UCSD-AML1 (cell line): ENCODE data around the gene ZNF638.
"Not testable (repeated sequence)": the region's sequence is repeated elsewhere in the genome, so short reads cannot be mapped to it uniquely, and the experiment has no call there.

Experiments
- DNase-seq: peaks from one replicate; lab custom pipeline; 2025; ENCODE audit not compliant: unreplicated experiment; lab: John Stamatoyannopoulos, UW

Gene ZNF638, protein sequence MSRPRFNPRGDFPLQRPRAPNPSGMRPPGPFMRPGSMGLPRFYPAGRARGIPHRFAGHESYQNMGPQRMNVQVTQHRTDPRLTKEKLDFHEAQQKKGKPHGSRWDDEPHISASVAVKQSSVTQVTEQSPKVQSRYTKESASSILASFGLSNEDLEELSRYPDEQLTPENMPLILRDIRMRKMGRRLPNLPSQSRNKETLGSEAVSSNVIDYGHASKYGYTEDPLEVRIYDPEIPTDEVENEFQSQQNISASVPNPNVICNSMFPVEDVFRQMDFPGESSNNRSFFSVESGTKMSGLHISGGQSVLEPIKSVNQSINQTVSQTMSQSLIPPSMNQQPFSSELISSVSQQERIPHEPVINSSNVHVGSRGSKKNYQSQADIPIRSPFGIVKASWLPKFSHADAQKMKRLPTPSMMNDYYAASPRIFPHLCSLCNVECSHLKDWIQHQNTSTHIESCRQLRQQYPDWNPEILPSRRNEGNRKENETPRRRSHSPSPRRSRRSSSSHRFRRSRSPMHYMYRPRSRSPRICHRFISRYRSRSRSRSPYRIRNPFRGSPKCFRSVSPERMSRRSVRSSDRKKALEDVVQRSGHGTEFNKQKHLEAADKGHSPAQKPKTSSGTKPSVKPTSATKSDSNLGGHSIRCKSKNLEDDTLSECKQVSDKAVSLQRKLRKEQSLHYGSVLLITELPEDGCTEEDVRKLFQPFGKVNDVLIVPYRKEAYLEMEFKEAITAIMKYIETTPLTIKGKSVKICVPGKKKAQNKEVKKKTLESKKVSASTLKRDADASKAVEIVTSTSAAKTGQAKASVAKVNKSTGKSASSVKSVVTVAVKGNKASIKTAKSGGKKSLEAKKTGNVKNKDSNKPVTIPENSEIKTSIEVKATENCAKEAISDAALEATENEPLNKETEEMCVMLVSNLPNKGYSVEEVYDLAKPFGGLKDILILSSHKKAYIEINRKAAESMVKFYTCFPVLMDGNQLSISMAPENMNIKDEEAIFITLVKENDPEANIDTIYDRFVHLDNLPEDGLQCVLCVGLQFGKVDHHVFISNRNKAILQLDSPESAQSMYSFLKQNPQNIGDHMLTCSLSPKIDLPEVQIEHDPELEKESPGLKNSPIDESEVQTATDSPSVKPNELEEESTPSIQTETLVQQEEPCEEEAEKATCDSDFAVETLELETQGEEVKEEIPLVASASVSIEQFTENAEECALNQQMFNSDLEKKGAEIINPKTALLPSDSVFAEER (N-terminal part only)

DNA sequence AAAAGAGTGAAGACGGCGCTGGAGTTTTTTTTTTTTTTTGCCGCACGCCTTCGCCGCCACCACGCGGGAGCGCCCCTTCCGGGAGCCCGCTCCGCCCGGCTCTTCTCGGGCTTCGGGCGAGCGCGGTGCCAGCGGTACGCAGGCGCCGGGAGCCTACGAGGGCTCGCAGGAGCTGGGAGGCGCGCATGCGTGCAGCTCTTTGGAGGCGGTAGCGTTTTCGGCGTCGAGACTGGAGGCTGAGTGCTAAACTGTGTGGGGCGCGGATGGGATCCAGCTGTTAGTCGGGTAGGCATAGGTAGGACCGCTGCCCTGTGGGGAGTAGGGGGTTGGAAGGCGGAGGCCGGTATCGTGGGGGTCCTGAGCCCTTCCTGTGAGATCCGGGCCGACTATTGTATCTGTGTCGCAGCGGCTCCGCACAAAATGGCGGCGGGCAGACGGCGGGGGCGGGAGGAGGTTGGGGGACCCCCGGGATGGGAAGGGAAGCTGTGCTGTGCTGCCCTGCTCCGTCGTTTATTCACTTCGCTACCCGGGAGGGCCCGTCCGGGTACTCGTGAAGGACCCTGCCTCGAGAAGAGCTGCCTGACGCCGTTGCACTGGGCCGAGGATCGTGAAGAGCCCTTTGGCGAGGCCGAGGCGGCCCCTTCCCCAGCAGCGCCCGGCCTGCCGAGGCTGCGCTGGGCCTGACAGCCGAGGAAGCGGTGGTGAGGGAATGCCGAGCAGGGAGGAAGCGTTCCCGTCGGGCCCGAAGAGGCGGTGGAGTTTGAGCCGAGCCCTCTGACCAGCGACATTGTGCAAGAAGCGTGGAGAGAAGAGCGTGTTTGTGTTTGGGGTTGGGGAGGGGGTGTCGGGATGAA is at the start of gene ZNF638:
Gene ZNF638 (plus strand): TSS at position 202 of the 854 bp plus-strand sequence. CDS start 17,173 bp downstream, outside the sequence.
- peak; percentile 95 for DNase-seq

DNA sequence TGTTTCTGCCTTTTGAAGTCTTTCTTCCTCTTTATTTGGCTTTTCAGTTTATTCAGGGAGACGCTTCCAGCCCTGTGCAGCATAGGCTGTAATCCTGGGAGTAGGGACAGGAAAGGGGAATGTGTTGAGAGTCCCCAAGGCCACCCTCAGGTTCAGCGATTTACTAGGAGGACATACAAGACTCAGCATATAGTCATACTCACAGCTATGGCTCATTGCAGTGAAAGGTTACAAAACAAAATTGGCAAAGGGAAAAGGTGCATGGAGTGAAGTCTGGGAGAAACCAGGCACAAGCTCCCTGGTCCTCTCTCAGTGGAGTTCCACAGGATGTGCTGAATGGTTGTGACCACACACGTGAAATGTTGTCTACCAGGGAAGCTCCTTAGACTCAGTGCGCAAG is 49.6 kb upstream of the ZNF638 start:
- no peak for DNase-seq

DNA sequence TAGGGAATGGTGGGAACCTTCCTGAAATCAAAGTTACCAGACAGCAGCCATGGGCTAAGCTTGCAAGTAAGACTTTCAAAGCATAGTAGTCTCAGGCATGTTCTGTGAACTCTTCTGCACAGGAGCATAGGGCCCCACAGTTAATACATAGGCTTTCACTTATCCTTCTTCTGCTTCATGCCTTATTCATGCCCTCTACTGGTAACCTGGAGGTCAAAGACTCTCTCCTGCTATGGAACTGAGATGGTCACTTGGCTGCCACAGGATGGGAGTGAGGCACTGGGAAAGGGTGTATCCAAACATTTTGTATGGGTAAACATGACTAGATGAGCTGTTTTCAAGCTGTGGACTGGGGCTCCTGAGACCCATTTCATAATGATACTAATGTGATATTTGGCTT is 49.1 kb upstream of the ZNF638 start:
- no peak for DNase-seq

DNA sequence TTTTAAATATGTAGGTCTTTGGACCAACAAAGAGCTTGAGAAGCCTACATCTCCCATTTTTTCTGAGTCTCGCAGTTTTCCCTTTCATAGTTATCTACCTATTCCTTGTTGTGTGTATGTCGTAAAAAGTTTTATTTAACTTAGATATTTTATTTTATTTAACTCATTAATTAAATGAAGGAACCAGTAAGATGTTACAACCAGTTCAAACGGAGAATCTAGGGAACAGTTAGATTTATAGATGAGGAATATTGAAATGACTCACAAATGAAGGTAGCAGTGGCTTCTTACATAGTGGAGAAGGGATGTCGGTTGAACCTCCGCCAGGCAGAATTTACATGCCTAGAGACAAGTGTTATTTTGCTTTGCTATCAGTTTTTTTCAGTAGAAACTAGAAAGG is 48.5 kb upstream of the ZNF638 start:
- no peak for DNase-seq

DNA sequence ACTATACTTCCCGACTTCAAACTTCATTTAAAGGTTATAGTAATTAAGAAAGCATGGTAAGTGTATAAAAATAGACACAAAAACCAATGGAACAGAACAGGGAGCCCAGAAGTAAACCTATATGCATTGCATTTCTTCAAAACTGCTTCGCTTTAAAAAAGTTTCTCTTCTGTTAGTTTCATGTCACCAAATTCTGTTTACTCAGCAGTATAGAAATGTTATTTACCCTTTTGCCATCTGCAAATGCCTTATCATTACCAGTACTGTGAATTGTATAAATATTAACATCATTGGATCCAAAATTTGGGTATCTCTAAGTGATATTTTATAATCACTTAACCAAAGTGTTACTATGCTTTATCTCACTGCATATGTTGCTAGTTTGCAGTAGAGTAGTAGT is 45.9 kb upstream of the ZNF638 start:
- no peak for DNase-seq

DNA sequence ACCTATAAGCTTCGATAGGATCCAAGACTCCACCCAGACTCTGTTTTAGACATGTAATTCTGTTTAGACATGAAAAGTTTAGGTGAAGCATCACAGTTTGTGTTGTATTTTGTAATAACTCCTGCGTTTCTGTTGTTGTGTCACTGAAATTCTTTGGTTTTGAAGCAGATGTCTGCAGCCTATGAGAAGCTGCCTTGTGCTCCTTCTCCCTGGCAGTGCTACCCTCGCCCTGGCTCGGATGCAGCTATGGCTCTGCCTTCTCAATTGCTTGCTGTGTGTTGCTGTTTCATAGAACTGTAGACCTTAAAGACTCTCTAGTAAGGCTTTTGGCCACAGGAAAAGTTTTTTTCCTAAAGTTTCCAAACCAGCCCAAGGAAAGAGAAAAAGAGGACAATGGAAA is 40.2 kb upstream of the ZNF638 start:
- DNase-seq: no peak

DNA sequence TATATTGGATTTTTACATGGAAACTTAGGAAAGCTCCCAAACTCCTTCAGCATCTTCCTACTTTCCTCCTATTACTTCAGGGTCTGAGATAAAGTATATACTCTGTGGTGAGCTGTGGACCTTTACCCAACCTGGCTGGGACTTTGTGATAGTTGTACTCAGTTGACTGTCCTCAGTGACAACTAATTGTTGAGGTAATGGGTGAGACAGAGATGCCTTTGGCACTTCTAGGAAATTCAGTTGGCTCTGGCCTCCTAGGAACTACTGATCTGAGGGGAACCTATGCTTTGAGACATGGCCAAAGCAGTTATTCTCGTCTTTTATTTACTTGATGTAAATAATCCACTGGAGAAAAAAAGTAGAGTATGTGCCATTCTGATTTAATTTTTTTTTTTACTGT is 39.4 kb upstream of the ZNF638 start:
- DNase-seq: no peak

DNA sequence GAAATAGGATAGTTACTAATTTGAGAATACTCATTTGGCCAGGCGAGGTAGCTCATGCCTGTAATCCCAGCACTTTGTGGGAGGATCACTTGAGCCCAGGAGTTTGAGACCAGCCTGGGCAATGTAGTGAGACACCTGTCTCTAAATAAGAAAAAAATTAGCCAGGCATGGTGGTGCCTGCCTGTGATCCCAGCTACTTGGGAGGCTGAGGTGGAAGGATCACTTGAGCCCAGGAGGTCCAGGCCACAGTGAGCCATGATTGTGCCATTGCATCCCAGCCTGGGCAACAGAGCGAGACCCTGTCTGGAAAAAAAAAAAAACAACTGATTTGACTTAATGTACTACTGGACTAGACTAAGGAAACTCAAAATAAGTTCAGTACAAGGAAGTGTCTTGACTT is 32.7 kb upstream of the ZNF638 start:
- no peak for DNase-seq

DNA sequence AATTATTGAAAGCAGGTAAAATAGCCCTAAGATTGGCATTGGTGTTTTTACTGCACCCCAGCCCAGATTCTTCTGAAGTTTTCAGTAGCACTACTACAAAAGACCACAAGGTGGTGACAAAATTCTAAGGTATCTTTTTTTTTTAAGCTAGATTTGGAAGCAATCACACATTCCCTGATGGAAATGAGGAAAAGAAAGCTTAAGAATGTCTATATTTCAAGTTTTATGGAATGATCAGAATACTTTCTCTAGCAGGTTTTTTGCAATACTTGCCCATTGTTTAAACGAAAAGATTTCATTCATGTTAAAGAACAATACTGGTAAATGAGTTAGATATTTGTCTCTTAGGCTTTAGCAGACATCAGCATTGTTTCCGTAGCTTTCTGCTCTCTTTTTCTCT is 32.1 kb upstream of the ZNF638 start:
- no peak for DNase-seq

DNA sequence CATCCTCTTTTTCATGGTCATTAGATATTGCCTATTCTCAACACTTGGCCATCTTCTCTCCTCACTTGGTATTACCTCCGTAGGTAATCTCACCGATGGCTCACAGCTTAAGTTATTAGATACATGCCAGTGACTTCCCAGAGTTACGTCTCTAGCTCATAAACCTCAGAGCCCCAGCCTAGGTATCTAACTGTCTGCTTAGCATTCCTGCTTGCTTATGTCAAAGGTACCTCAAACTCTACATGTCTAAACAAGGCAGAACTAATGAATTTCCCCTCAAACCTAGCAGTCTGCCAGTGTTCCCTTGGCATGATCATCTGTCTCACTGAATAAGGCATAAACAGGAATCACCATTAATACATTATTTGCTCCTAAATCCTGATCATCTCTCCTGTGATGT is 27.7 kb upstream of the ZNF638 start:
- no peak for DNase-seq

DNA sequence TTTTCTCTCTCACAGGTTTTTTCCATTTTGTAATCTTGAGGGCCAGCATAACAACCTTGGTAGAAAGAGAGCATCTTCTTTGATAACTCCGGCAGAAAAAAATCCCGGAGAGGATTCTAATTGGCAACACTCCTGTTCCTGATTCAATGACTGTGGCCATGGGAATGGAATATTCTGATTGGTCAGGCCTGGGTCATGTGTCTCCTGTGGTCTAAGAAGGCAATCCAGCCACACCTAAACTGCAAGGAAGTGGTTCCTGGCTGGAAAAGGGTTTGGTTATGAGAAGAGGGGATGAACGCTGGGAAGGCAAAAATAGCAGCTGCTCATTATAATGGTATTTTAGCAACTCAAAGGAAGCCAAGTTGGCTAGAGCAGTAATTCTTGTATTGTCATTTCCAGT is 24.8 kb upstream of the ZNF638 start:
- DNase-seq: no peak

DNA sequence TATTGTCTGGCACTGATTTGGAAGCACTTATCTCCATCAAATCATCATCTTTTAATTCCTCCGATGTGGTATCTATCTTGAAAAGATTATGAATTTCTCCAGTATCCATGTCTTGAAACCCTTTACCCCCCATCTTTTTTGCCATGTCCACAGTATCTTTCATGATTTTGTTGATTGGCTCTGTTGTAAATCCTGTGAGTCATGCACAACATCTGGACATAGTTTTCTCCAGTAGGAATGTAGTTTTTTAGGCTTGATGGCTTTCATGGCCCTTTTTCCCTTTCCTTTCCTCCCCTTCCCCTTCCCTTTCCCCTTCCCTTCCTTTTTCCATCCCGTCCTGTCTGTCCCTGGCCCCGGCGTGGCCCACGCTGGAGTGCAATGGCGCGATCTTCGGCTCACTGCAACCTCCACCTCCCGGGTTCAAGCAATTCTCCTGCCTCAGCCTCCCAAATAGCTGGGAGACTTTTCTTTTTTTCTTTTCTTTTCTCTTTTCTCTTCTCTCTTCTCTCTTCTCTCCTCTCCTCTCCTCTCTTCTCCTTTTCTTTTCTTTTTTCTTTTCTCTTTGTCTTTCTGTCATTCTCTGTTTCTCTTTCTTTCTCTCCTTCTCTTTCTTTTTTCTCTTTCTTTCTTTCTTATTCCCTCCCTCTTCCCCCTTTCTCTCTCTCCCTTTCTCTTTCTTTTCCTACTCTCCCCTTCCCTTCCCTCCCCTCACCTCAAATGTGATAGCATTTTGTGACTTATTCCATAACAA is 18.4 kb upstream of the ZNF638 start:
- no peak for DNase-seq

DNA sequence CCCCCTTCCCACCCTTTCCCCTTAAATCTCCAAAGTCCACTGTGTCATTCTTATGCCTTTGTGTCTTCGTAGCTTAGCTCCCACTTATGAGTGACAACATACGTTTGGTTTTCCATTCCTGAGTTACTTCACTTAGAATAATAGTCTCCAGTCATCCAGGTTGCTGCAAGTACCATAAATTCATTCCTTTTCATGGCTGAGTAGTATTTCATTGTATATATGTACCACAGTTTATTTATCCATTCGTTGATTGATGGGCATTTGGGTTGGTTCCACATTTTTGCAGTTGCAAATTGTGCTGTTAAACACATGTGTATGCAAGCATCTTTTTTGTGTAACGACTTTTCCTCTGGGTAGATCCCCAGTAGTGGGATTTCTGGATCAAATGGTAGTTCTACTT is 14.5 kb upstream of the ZNF638 start:
- no peak for DNase-seq

DNA sequence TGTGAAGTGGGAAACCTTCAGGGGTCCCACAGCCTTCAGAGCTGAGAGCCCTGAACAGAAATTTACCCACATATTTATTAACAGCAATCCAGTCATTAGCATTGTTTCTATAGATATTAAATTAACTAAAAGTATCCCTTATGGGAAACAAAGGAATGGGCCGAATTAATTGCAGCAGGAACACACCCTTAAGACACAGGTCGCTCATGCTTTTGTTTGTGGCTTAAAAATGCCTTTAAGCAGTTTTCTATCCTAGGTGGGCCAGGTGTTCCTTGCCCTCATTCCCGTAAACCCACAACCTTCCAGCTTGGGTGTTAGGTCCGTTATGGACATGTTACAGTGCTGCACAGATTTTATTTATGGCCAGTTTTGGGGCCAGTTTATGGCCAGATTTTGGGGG is 13.7 kb upstream of the ZNF638 start:
- not testable (repeated sequence) for DNase-seq

DNA sequence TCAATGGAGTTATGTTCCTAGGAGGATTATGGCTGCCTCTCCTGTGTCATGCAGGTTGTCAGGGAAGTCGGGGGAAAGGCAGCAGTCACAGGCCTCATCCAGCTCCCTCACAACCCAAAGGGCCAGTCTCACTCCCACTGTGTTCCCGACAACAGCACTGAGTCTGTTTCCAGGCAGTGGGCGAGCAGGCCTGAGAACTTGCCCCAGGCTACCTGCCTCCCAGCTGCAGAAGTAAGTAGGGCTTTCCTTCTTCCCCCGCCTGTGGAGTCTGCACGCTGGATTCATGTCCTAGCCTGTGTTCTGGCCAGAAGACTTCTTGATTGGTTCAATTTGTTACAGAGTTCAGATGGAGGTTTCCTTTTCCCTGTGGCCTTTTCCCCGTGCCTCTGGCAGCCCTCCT is 8.2 kb upstream of the ZNF638 start:
- no peak for DNase-seq

DNA sequence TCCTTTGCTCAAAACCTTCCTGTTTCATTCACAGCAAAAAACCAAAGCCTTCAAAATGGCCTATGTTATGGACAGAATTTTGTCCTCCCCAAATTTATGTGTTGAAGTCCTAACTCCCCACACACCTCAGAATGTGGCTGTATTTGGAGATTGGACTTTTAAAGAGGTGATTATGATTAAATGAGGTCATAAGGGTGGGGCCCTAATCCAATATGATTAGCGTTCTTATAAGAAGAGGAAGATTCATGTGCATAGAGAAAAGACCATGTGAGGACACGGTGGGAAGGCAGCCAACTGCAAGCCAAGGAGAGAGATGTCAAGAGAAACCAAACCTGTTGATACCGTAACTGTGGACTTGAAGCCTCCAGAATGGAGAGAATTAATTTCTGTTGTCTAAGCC is 4.6 kb upstream of the ZNF638 start:
- no peak for DNase-seq

DNA sequence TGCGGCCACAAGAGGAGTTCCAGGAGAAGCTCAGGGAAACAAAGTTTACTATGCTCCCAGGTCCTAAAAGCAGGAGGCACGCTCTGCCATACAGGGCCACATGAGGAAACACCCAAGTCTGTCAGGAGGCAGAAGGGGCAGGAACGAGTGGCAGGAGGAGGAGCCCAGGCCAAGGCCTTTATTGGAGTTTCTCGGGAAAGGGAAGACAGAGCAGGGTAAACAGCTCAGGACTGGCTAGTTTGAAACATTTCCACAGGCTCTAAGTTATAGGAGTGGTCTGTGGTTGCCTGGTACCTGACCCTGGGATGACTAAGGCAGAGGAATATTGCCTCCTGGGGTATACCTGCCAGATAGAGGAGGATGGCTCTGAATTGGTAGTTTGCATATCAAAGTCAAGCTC is 3.7 kb upstream of the ZNF638 start:
- DNase-seq: no peak

DNA sequence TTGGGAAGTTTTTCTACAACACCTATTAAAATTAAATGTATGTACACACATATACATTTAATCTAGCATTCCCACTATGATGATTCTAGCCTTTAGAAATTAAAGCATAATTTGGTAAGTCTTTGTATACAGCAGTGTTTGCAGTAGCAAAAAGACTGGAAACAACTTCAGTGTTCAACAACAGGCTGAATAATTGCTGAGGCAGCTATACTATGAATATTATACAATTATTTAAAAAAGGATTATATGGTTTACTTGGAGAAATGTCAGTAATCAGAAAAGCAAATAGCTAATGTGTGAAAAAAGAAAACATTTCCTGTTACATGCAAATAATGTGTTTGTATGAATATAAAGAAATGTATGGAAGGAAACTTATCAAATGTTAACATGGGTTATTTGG is 1.4 kb upstream of the ZNF638 start:
- DNase-seq: no peak

DNA sequence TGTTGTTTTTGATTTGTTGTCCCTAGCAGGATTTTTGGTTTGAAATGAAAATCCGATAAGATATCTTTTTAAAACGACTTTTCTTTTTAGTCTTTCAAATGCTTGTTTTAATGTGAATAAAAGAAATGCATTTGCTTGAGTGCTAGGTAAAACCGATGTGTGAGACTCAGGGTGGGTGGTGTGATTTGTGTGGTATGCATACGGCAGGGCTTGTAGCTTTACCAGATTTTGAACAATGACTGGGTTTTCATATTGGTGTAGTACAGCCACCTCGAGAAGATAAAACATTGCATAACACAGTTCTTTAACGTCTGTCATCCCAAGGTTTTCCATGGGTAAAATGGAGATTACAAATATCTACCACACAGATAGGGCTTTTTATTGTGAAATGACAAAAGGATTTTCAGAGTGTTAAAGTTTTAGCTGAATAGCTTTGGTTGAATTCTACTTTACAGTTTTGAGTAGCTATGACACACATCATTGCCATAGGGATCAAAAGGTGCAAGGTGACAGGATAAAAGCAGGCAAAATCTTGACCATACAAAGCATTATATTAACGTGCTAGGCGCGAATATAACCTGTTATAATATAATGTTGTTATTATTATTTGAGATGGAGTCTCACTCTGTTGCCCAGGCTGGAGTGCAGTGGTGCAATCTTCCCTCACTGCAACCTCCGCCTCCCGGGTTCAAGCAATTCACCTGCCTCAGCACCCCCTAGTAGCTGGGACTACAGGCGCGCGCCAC is 824 bp upstream of the ZNF638 start:
- DNase-seq: no peak

DNA sequence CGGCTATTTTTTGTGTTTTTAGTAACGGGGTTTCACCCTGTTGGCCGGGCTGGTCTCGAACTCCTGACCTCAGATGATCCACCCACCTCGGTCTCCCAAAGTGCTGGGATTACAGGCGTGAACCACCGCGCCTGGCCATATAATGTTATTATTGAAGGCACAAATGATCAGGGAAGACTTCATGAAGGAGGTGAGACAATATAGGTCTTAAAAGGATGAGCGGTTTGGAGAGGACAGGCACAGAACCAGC is 326 bp upstream of the ZNF638 start:
- DNase-seq: not testable (repeated sequence)
